ENCODE measurements around the gene GPX2.
"Not testable (repeated sequence)": the region's sequence is repeated elsewhere in the genome, so short reads cannot be mapped to it uniquely, and the experiment has no call there.

GPX2 gene

DNA sequence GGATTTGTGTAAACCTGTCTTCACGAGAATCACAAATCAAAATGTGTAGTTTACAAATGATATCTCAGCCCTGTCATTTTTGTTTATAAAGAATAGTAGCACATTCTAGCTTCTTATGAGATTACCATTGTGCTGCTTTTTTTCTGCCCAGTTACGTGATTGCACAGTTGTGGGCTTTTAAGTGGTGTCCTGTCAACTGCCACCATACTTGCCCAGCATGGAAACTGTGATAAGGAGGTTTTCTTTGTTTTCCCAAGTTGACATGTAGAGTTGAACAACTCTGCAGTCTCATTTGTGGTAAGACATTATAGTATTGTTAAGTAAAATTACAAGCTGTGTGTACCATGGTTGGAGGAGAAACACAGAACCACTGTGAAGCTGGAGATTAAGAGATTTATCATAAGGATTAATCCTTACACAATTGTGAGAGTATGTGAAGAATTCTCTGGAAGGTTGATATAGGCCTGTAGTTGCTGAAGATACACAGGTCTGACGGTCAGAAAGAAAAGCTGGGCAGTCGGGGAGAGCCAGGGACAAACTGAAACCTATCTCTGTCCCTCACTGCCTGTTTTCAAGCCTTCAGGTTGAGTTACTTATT, 16.0 kb downstream of the GPX2 start:
- no peaks in the 10 kb centered on the region for H3K4me1 ChIP-seq (ENCODE audit: control insufficient read depth, insufficient read depth, low read length)
- H3K9me3 ChIP-seq (ENCODE audit: control insufficient read depth, insufficient read depth, low read length) = no peaks in the 10 kb centered on the region
- no peak overlapping the region for H3K9ac ChIP-seq (ENCODE audit: low read depth, low read length)
- H3K27me3 ChIP-seq (ENCODE audit: control insufficient read depth, insufficient read depth, low read length) = no peaks in the 10 kb centered on the region
- no peak overlapping the region for H3K4me3 ChIP-seq (ENCODE audit: low read depth, low read length)
- H3K27ac ChIP-seq (ENCODE audit: low read depth, low read length) = no peak overlapping the region
- peaks cover 51% of the 10 kb centered on the region for H3K36me3 ChIP-seq (ENCODE audit: control insufficient read depth, insufficient read depth, low read length)

DNA sequence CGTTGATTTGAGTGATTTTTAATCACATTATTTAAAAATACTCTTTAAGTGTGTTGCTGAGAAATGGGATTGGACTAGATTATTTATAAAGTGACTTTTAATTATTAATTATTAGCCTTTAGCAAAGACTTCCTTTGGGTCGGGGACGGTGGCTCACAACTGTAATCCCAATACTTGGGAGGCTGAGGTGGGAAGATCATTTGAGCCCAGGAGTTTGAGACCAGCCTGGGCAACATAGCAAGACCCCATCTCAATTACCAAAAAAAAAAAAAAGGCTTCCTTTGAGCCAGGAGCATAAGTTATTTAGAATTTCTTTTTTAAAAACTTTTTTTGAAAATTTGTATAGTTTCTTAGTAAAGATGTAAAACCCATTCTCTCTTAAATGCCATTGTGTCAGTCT, 19.5 kb downstream of the GPX2 start:
- Histone ChIP-seq H3K9me3 (ENCODE audit: control insufficient read depth, insufficient read depth, low read length) (no peaks in the 10 kb centered on the region), H3K36me3 (ENCODE audit: control insufficient read depth, insufficient read depth, low read length) (peaks cover 39% of the 10 kb centered on the region), H3K4me3 (ENCODE audit: low read depth, low read length) (no peak overlapping the region), H3K27ac (ENCODE audit: low read depth, low read length) (no peak overlapping the region), H3K27me3 (ENCODE audit: control insufficient read depth, insufficient read depth, low read length) (no peaks in the 10 kb centered on the region), H3K9ac (ENCODE audit: low read depth, low read length) (no peak overlapping the region), H3K4me1 (ENCODE audit: control insufficient read depth, insufficient read depth, low read length) (no peaks in the 10 kb centered on the region)

DNA sequence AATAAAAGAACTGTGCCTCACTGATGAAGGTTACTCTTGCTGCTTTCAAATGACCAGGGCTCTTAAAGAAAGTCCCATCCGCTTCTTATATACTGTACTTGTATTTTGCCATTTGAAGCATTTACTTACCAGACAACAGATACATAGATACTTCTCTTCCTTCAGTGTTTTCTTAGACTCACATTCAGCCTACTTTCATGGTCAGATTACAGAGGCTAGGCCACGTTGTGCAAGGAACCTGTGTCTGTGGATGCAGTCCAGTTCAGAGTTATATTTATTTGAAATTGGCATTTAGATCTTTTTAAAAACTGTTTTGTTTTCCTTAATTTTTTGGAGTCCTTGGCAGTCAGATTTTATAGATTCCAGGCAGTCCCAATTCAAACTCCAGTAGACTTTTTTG, 22.1 kb downstream of the GPX2 start:
- Histone ChIP-seq H3K9me3 (ENCODE audit: control insufficient read depth, insufficient read depth, low read length) (no peaks in the 10 kb centered on the region), H3K36me3 (ENCODE audit: control insufficient read depth, insufficient read depth, low read length) (peaks cover 18% of the 10 kb centered on the region), H3K4me1 (ENCODE audit: control insufficient read depth, insufficient read depth, low read length) (peaks cover 2% of the 10 kb centered on the region; the same call in 1 of the 2 replicates), H3K4me3 (ENCODE audit: low read depth, low read length) (no peak overlapping the region), H3K27ac (ENCODE audit: low read depth, low read length) (no peak overlapping the region), H3K9ac (ENCODE audit: low read depth, low read length) (no peak overlapping the region), H3K27me3 (ENCODE audit: control insufficient read depth, insufficient read depth, low read length) (no peaks in the 10 kb centered on the region)

DNA sequence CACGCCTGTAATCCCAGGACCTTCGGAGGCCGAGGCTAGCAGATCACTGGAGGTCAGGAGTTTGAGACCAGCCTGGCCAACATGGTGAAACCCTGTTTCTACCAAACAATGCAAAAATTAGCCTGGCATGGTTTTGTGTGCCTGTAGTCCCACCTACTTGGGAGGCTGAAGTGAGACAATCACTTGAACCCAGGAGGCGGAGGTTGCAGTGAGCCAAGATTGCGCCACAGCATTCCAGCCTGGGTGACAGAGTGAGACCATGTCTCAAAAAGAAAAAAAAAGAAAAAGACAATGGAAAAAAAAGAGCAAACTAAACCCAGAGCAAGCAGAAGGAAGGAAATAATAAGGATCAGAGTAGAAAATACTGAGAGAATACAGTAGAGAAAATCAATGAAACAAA, 22.9 kb downstream of the GPX2 start:
- H3K9me3 ChIP-seq (ENCODE audit: control insufficient read depth, insufficient read depth, low read length) = no peaks in the 10 kb centered on the region
- H3K27ac ChIP-seq (ENCODE audit: low read depth, low read length) = no peak overlapping the region
- H3K4me1 ChIP-seq (ENCODE audit: control insufficient read depth, insufficient read depth, low read length) = peaks cover 5% of the 10 kb centered on the region; the same call in 1 of the 2 replicates
- peaks cover 10% of the 10 kb centered on the region for H3K36me3 ChIP-seq (ENCODE audit: control insufficient read depth, insufficient read depth, low read length)
- no peaks in the 10 kb centered on the region for H3K27me3 ChIP-seq (ENCODE audit: control insufficient read depth, insufficient read depth, low read length)
- H3K4me3 ChIP-seq (ENCODE audit: low read depth, low read length) = no peak overlapping the region
- H3K9ac ChIP-seq (ENCODE audit: low read depth, low read length) = no peak overlapping the region

DNA sequence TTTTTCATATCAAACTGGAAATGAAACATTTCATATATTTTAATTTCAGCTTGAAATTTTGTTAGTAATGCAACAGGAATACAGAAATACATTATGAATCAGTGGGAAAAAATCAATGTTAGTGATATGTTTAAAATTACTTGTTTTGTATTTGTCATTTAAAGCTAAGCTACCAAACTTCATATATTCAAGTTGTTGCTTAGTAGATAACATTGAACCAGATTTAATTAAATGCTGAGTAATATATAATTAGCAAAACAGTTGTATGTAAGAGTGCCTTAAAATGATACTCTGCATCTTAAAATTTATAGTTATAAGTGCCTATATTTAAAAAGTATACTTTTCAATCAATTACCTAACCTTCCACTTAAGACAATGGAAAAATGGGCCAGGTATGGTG, 23.3 kb downstream of the GPX2 start:
- Histone ChIP-seq H3K27ac (ENCODE audit: low read depth, low read length) (no peak overlapping the region), H3K36me3 (ENCODE audit: control insufficient read depth, insufficient read depth, low read length) (peaks cover 6% of the 10 kb centered on the region), H3K9me3 (ENCODE audit: control insufficient read depth, insufficient read depth, low read length) (no peaks in the 10 kb centered on the region), H3K27me3 (ENCODE audit: control insufficient read depth, insufficient read depth, low read length) (no peaks in the 10 kb centered on the region), H3K4me3 (ENCODE audit: low read depth, low read length) (no peak overlapping the region), H3K9ac (ENCODE audit: low read depth, low read length) (no peak overlapping the region), H3K4me1 (ENCODE audit: control insufficient read depth, insufficient read depth, low read length) (peaks cover 5% of the 10 kb centered on the region; the same call in 1 of the 2 replicates)

DNA sequence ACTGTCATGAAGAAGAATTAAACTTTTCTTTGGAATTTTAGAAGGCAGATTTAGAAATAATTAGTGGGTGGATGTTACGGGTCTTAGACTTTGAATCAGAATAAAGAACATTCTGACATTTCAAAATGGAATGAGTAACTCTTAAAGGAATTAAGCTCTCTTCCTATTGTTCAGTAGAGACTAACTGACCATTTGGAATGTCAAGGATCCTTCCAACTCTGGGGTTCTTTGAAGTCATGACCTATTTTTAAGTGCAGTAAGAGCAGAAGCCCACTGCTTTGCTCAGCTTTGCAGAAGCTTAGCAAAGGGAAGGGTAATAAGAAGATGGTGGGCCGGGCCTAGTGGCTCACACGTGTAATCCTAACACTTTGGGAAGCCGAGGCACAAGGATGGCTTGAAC, 24.3 kb downstream of the GPX2 start:
- no peaks in the 10 kb centered on the region for H3K9me3 ChIP-seq (ENCODE audit: control insufficient read depth, insufficient read depth, low read length)
- H3K4me1 ChIP-seq (ENCODE audit: control insufficient read depth, insufficient read depth, low read length) = peaks cover 5% of the 10 kb centered on the region; the same call in 1 of the 2 replicates
- H3K9ac ChIP-seq (ENCODE audit: low read depth, low read length) = no peak overlapping the region
- no peak overlapping the region for H3K4me3 ChIP-seq (ENCODE audit: low read depth, low read length)
- H3K27me3 ChIP-seq (ENCODE audit: control insufficient read depth, insufficient read depth, low read length) = no peaks in the 10 kb centered on the region
- H3K27ac ChIP-seq (ENCODE audit: low read depth, low read length) = no peak overlapping the region
- no peaks in the 10 kb centered on the region for H3K36me3 ChIP-seq (ENCODE audit: control insufficient read depth, insufficient read depth, low read length)

DNA sequence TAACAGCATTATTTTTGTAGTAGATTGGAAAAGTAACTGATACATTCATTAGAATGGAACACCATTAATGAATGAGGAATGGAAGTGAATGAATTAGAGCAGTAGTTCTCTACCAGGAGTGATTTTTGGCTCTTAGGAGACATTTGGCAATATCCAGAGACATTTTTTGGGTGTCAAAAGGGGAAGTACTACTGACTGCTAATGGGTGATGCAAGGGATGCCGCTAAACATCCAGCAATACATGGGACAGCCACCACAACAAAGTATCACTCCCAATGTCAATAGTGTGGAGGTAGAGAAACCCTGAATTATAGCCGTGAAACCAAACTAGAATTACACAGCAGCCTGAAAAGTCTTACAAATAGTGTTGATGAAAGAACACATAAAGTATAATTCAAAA, 26.7 kb downstream of the GPX2 start:
- Histone ChIP-seq H3K27ac (ENCODE audit: low read depth, low read length) (no peak overlapping the region), H3K4me1 (ENCODE audit: control insufficient read depth, insufficient read depth, low read length) (peaks cover 5% of the 10 kb centered on the region; the same call in 1 of the 2 replicates), H3K27me3 (ENCODE audit: control insufficient read depth, insufficient read depth, low read length) (no peaks in the 10 kb centered on the region), H3K4me3 (ENCODE audit: low read depth, low read length) (no peak overlapping the region), H3K36me3 (ENCODE audit: control insufficient read depth, insufficient read depth, low read length) (no peaks in the 10 kb centered on the region), H3K9me3 (ENCODE audit: control insufficient read depth, insufficient read depth, low read length) (no peaks in the 10 kb centered on the region), H3K9ac (ENCODE audit: low read depth, low read length) (no peak overlapping the region)

DNA sequence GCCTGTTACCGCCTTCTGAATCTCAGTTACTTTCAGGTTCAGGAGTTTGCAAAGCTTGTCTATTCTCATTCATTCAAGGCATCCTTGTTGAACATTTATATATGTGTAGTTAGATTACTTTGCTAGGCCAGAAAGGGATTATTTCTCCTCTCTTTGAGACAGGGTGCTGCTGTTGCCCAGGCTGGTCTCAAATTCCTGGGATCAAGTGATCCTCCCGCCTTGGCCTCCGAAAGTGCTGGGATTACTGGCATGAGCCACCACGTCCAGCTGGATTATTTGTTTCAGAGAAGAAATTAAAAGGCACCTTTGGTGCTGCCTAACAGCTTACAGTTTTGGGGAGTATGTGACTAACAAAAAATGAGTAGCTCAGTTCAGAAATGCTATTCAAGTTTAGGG, 27.5 kb downstream of the GPX2 start:
- H3K9me3 ChIP-seq (ENCODE audit: control insufficient read depth, insufficient read depth, low read length) = no peaks in the 10 kb centered on the region
- H3K27me3 ChIP-seq (ENCODE audit: control insufficient read depth, insufficient read depth, low read length) = no peaks in the 10 kb centered on the region
- H3K27ac ChIP-seq (ENCODE audit: low read depth, low read length) = peak overlapping the region; percentile 97
- peak overlapping the region; percentile 97 for H3K9ac ChIP-seq (ENCODE audit: low read depth, low read length)
- no peaks in the 10 kb centered on the region for H3K36me3 ChIP-seq (ENCODE audit: control insufficient read depth, insufficient read depth, low read length)
- H3K4me3 ChIP-seq (ENCODE audit: low read depth, low read length) = peak overlapping the region; percentile 90
- peaks cover 5% of the 10 kb centered on the region; the same call in 1 of the 2 replicates for H3K4me1 ChIP-seq (ENCODE audit: control insufficient read depth, insufficient read depth, low read length)

DNA sequence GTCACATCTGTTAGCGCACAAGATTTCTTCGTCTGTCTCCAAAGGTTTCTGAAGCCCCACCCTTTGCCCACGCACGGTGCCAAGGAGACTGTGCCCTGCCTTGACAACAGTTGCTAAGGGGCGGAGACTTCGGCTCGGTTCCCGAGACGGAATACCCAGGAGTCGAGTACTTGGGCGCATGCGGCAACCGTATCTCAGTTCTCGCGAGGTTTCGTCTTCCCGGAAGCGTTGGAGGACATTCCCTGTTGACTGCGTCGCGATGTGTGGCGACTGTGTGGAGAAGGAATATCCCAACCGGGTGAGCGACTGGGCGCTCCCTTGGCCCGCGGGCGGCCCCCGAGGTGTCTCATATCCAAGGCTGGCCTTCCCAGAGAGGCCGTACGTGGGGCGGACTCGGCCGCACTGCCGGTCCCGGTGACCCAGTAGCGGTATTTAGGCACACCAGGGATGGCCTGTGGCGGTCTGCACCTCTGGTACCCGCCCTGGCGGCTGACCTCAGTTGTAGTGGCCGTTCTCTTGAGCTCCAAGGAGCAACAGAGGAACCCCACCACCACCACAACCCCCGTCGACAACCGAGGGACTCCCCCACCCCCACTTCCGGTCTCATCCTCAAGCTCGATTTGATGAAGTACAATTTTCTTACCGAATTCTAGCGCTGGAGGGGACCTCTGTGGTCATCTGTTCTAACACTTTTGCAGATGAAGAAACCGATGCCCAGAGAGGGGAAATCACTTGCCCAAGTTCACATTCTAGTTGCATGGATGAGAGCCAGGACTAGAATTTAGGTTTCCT, 28.1 kb downstream of the GPX2 start, which contains the start of gene CHURC1:
TSS of gene CHURC1 (plus strand) at position 219 of the 792 bp plus-strand sequence. CDS start at position 260, 41 bp downstream.
- Histone ChIP-seq H3K27ac (ENCODE audit: low read depth, low read length) (peak within 1 kb of the TSS; percentile 97), H3K4me1 (ENCODE audit: control insufficient read depth, insufficient read depth, low read length) (peaks cover 5% of the 10 kb centered on the region; the same call in 1 of the 2 replicates), H3K9me3 (ENCODE audit: control insufficient read depth, insufficient read depth, low read length) (no peaks in the 10 kb centered on the region), H3K27me3 (ENCODE audit: control insufficient read depth, insufficient read depth, low read length) (no peaks in the 10 kb centered on the region), H3K4me3 (ENCODE audit: low read depth, low read length) (peak within 1 kb of the TSS; percentile 90), H3K36me3 (ENCODE audit: control insufficient read depth, insufficient read depth, low read length) (no peaks in the 10 kb centered on the region), H3K9ac (ENCODE audit: low read depth, low read length) (peak within 1 kb of the TSS; percentile 97)

DNA sequence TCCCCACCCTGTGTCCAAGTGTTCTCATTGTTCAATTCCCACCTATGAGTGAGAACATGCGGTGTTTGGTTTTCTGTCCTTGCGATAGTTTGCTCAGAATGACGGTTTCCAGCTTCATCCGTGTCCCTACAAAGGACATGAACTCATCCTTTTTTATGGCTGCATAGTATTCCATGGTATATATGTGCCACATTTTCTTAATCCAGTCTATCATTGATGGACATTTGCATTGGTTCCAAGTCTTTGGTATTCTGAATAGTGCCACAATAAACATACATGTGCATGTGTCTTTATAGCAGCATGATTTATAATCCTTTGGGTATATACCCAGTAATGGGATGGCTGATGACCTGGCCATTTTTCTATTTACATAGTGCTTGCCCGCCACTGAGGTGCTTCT, 29.1 kb downstream of the GPX2 start:
- H3K4me3 ChIP-seq (ENCODE audit: low read depth, low read length) = peak overlapping the region; percentile 90; the same call in 1 of the 2 replicates
- H3K27ac ChIP-seq (ENCODE audit: low read depth, low read length); H3K36me3 ChIP-seq (ENCODE audit: control insufficient read depth, insufficient read depth, low read length); H3K9me3 ChIP-seq (ENCODE audit: control insufficient read depth, insufficient read depth, low read length); H3K4me1 ChIP-seq (ENCODE audit: control insufficient read depth, insufficient read depth, low read length); H3K27me3 ChIP-seq (ENCODE audit: control insufficient read depth, insufficient read depth, low read length); H3K9ac ChIP-seq (ENCODE audit: low read depth, low read length): not testable (repeated sequence)

DNA sequence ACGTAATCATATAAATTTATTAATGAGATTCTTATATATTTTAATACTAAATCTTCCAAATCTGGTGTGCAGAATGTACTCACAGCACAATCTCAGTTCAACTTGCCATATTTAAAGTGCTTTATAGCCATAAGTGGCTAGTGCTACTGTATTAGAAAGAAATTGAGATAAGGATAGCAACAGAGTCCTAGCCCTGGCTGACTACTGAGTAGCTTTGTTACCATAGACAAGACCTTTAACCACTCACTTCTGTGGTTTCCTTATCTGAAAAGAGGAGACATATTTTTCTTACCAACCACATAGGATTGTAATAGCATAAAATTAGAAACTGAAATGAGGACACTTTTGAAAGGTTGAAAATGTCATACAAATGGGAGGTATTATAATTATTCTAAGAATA, 30.3 kb downstream of the GPX2 start:
- Histone ChIP-seq H3K27ac (ENCODE audit: low read depth, low read length) (no peak overlapping the region), H3K4me3 (ENCODE audit: low read depth, low read length) (no peak overlapping the region), H3K27me3 (ENCODE audit: control insufficient read depth, insufficient read depth, low read length) (no peaks in the 10 kb centered on the region), H3K9ac (ENCODE audit: low read depth, low read length) (no peak overlapping the region), H3K9me3 (ENCODE audit: control insufficient read depth, insufficient read depth, low read length) (no peaks in the 10 kb centered on the region), H3K4me1 (ENCODE audit: control insufficient read depth, insufficient read depth, low read length) (peaks cover 5% of the 10 kb centered on the region; the same call in 1 of the 2 replicates), H3K36me3 (ENCODE audit: control insufficient read depth, insufficient read depth, low read length) (no peaks in the 10 kb centered on the region)
